B cell (primary cell): ENCODE results near the gene AQP10.
"Not testable (repeated sequence)": the region's sequence is repeated elsewhere in the genome, so short reads cannot be mapped to it uniquely, and the experiment has no call there.

Experiments used
- CTCF ChIP-seq: fragments of 200-600 bp; IDR thresholded peaks from one replicate; pipeline ENCODE4 v1.8.0; 2022; ENCODE audit warnings: antibody characterized with exemption, mild to moderate bottlenecking
- EZH2 ChIP-seq: IDR thresholded peaks from 2 replicates; pipeline ENCODE4 v1.6.1; 2012; ENCODE audit warnings: borderline replicate concordance, low read depth, mild to moderate bottlenecking, moderate library complexity, low read length; ENCODE audit not compliant: insufficient read depth, poor library complexity, severe bottlenecking

GRCh38 chr1:154309136-154309535 is 11.8 kb upstream of the AQP10 start:
- not testable (repeated sequence) for TF ChIP-seq CTCF, EZH2
